B cell (primary cell): Measurements from ENCODE around the gene DPH1. TPM values are rescaled to one million over a fixed set of nuclear protein-coding genes. Genes with fewer than 3 reads are reported as not detected.

Experiments
- ATAC-seq: fragments of 200-7000 bp; cut with Tn5 transposase; one replicate; pipeline ENCODE4 v1.10.0; 2021; ENCODE audit warnings: low read depth, mild to moderate bottlenecking, moderate number of reproducible peaks, moderate library complexity
- CTCF ChIA-PET: fragments of 350-600 bp; sonication (Branson Sonifier 250); formaldehyde crosslinking; loops from one replicate; lab custom pipeline; 2021; ENCODE audit warnings: antibody characterized with exemption, inconsistent platforms; lab: Charles Lee
- POLR2A ChIA-PET: fragments of 350-600 bp; sonication (Branson Sonifier 250); formaldehyde crosslinking; loops from one replicate; lab custom pipeline; 2021; ENCODE audit warnings: antibody characterized with exemption; lab: Charles Lee
- DNase-seq: peaks from one replicate; pipeline ENCODE4 v3.0.0; 2013
- H2AFZ ChIP-seq: 2 replicates; pipeline ENCODE4 v1.6.1; 2012; ENCODE audit warnings: mild to moderate bottlenecking, low read depth, low read length; ENCODE audit not compliant: insufficient read depth, poor library complexity, severe bottlenecking
- H3K27ac ChIP-seq, 2 donors: 1 replicate in 1 of 2; 2 replicates in 1 of 2; pipeline ENCODE4 v1.5.1; 2012 to 2013; ENCODE audit warnings: low read length in 2 of 2, mild to moderate bottlenecking in 2 of 2, moderate library complexity in 1 of 2
- H3K27me3 ChIP-seq, 4 experiments: fragments of 200-600 bp in 1 of 4; sonication (generic) in 1 of 4; replicated peaks in 1 of 4; 1 replicate in 2 of 4; 2 replicates in 2 of 4; pipeline versions ENCODE4 v1.6.1 to v1.7.0; 2013 to 2016; ENCODE audit warnings: low read length in 3 of 4, mild to moderate bottlenecking in 2 of 4, mixed read lengths in 1 of 4, moderate library complexity in 1 of 4; ENCODE audit not compliant: insufficient read depth in 4 of 4, control insufficient read depth in 3 of 4; ENCODE audit errors: control extremely low read depth in 1 of 4
- H3K36me3 ChIP-seq, 2 experiments: replicated peaks in 1 of 2; 1 replicate in 1 of 2; 2 replicates in 1 of 2; pipeline versions ENCODE4 v1.6.1 to v1.7.1; 2013; ENCODE audit warnings: low read length in 1 of 2; ENCODE audit not compliant: insufficient read depth in 2 of 2, control insufficient read depth in 1 of 2; ENCODE audit errors: control extremely low read depth in 1 of 2, extremely low read depth in 1 of 2
- H3K4me1 ChIP-seq, 2 donors: fragments of 200-600 bp in 1 of 2; sonication (generic) in 1 of 2; 1 replicate in 1 of 2; 2 replicates in 1 of 2; pipeline versions ENCODE4 v1.5.1 to v1.6.1; 2013 to 2017; ENCODE audit warnings: low read length in 2 of 2; ENCODE audit not compliant: control insufficient read depth in 2 of 2, insufficient read depth in 2 of 2
- H3K4me2 ChIP-seq: replicated peaks from 2 replicates; pipeline ENCODE3; 2012; ENCODE audit warnings: mild to moderate bottlenecking, low read depth, low read length; ENCODE audit not compliant: poor library complexity, severe bottlenecking
- H3K4me3 ChIP-seq, 5 experiments: fragments of 200-600 bp in 1 of 5; sonication (generic) in 1 of 5; 1 replicate in 3 of 5; 2 replicates in 2 of 5; pipeline versions ENCODE4 v1.5.1 to v1.7.0; 2011 to 2016; ENCODE audit warnings: low read length in 4 of 5, mild to moderate bottlenecking in 4 of 5, low read depth in 2 of 5, control low read depth in 1 of 5, moderate library complexity in 1 of 5; ENCODE audit not compliant: insufficient read depth in 1 of 5; ENCODE audit errors: control extremely low read depth in 1 of 5, extremely low read depth in 1 of 5
- H3K79me2 ChIP-seq: fragments of 200-600 bp; sonication (generic); one replicate; pipeline ENCODE4 v1.6.0; 2016; ENCODE audit warnings: low read length; ENCODE audit not compliant: control insufficient read depth, insufficient read depth
- H3K9ac ChIP-seq: fragments of 200-600 bp; sonication (generic); 2 replicates; pipeline ENCODE4 v1.6.1; 2017; ENCODE audit warnings: mild to moderate bottlenecking, low read length, moderate library complexity
- H3K9me3 ChIP-seq, 3 donors: one replicate each; pipeline versions ENCODE4 v1.6.1 to v1.7.1; 2013; ENCODE audit warnings: low read length in 2 of 3; ENCODE audit not compliant: control insufficient read depth in 2 of 3, insufficient read depth in 1 of 3; ENCODE audit errors: control extremely low read depth in 1 of 3
- H4K20me1 ChIP-seq: 2 replicates; pipeline ENCODE4 v1.6.0; 2012; ENCODE audit warnings: mild to moderate bottlenecking, low read length; ENCODE audit not compliant: insufficient read depth, control insufficient read depth, poor library complexity, severe bottlenecking
- H3K27ac Mint-ChIP-seq: one replicate; pipeline ENCODE4 v1.8.0; 2021; ENCODE audit warnings: mixed read lengths
- H3K27me3 Mint-ChIP-seq: one replicate; pipeline ENCODE4 v1.8.0; 2021; ENCODE audit warnings: mixed read lengths
- H3K4me1 Mint-ChIP-seq: one replicate; pipeline ENCODE4 v1.8.0; 2021; ENCODE audit warnings: mixed read lengths
- H3K4me3 Mint-ChIP-seq: one replicate; pipeline ENCODE4 v1.8.0; 2021; ENCODE audit warnings: mixed read lengths
- H3K9me3 Mint-ChIP-seq: one replicate; pipeline ENCODE4 v1.8.0; 2022; ENCODE audit warnings: mixed read lengths; ENCODE audit not compliant: insufficient read depth
- EZH2 ChIP-seq: IDR thresholded peaks from 2 replicates; pipeline ENCODE4 v1.6.1; 2012; ENCODE audit warnings: borderline replicate concordance, low read depth, mild to moderate bottlenecking, moderate library complexity, low read length; ENCODE audit not compliant: insufficient read depth, poor library complexity, severe bottlenecking
- WGBS: methylation state at CpG from one replicate; pipeline ENCODE4 v1.1.5; 2013; ENCODE audit warnings: missing lambda C conversion rate; ENCODE audit not compliant: insufficient coverage; 5-methylcytosine and 5-hydroxymethylcytosine counted together
- intact Hi-C: fragments of 100-400 bp; cut with micrococcal nuclease; formaldehyde crosslinking; loops from one replicate; pipeline ENCODE4 v1.10.0; 2022
- polyA plus RNA-seq: library from polyadenylated mRNA; depleted of rRNA; stranded (reverse); fragments of >200 nt; gene quantifications from 2 replicates; pipeline ENCODE4 v1.2.3, GENCODE V29; 2012
- total RNA-seq, 2 donors: library from RNA; stranded (reverse); fragments of 120-200 nt in 1 of 2; gene quantifications; 1 replicate in 1 of 2; 2 replicates in 1 of 2; pipeline versions ENCODE4 v1.2.3 to v1.2.4, GENCODE V29; 2013 to 2022
- TF ChIP-seq, protein P1 (sequence below): fragments of 200-600 bp; IDR thresholded peaks from one replicate; pipeline ENCODE4 v1.8.0; 2022; ENCODE audit warnings: antibody characterized with exemption, mild to moderate bottlenecking

Gene DPH1
- total and polyA plus RNA-seq, 2 donors (not counting 1 experiment from before 2014, with no cell fraction given) = 83.6 to 105 TPM

DNA sequence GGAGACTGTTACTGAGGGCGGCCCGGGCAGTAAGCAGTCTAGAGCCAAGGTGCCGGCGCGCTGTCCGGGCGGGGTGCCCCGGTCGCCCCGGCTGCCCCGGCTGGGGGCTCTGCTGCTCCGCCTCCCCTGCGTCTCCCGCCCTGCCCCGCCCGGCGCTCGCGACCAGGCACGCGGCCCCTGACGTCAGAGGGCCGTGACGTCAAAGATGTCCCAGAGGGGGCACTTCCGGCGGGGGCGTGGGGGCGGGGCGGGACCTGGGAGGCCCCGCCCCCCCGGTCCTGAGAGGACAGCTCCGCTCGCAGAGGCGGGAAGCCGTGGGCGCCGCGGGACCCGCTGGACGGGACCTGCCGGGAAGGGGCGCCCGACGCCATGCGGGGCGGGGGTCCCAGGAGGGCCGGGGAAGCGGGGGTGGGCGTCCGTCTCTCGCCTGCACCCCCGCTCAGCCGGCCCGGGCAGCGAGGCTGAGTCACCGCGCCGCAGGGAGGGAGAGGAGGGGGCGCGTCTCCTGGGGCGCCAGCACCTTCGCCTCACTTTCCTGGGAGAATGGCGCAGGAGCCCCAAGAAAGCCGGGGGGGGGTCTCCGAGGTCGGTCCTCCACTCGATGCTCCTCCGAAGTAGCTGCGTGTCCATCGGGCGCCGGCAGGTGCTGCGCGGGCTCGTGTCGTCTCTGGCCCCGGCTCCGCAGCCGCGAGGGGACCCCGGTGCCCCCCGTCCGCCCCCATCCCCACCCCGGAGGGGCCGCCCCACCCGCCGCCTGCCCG lies 20.5 kb downstream of the DPH1 start:
- Mint-ChIP-seq H3K27me3 (peaks cover 11% of the 10 kb centered on the region), H3K4me3 (no peak overlapping the region), H3K9me3 (no peaks in the 10 kb centered on the region), H3K27ac (no peak overlapping the region), H3K4me1 (peaks cover 33% of the 10 kb centered on the region)
- Histone ChIP-seq H3K9me3 (peaks cover 0 to 13% (median 0%) of the 10 kb centered on the region in 3 donors), H3K27ac (no peak overlapping the region), H3K79me2 (peaks cover 2% of the 10 kb centered on the region), H3K4me1 (peaks cover 42 to 59% of the 10 kb centered on the region in 2 donors), H3K27me3 (peaks cover 0 to 61% (median 18%) of the 10 kb centered on the region in 4 experiments), H2AFZ (no peak overlapping the region), H3K4me2 (peak overlapping the region; percentile 84), H3K9ac (peak overlapping the region; percentile 49), H3K36me3 (no peaks in the 10 kb centered on the region), H4K20me1 (peaks cover 24% of the 10 kb centered on the region), H3K4me3 (peak overlapping the region in 3 of 5 experiments; percentile 27 to 49 (median 44))
- DNase-seq = peak; percentile 89
- peak; percentile 12 for ATAC-seq
- CTCF ChIA-PET = interaction anchor here (2.7 kb wide), 1 partner anchor 194 kb away, joined by 28 read pairs; no protein-coding TSS in a partner anchor
- POLR2A ChIA-PET = no interaction called here
- WGBS = 2% methylated on average over 88 of the region's 88 CpGs
- TF ChIP-seq, protein P1, sequence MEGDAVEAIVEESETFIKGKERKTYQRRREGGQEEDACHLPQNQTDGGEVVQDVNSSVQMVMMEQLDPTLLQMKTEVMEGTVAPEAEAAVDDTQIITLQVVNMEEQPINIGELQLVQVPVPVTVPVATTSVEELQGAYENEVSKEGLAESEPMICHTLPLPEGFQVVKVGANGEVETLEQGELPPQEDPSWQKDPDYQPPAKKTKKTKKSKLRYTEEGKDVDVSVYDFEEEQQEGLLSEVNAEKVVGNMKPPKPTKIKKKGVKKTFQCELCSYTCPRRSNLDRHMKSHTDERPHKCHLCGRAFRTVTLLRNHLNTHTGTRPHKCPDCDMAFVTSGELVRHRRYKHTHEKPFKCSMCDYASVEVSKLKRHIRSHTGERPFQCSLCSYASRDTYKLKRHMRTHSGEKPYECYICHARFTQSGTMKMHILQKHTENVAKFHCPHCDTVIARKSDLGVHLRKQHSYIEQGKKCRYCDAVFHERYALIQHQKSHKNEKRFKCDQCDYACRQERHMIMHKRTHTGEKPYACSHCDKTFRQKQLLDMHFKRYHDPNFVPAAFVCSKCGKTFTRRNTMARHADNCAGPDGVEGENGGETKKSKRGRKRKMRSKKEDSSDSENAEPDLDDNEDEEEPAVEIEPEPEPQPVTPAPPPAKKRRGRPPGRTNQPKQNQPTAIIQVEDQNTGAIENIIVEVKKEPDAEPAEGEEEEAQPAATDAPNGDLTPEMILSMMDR = no peak
- TF ChIP-seq EZH2 = no peak
- intact Hi-C loops = loop anchor here (1.0 to 10.0 kb wide), 3 partner anchors 8 to 287 kb away; partner anchors contain the start of genes OVCA2, SGSM2 and TSR1
